HepG2 (cell line): ENCODE results near the gene POPDC2.

Experiments used
- ATF7-NPFF ChIP-seq: sonication (generic); formaldehyde crosslinking; IDR thresholded peaks from 2 replicates; pipeline ENCODE4 v1.8.1; 2023; ENCODE audit warnings: mild to moderate bottlenecking, low read depth, missing genetic modification reagents, moderate library complexity
- FOXJ3 ChIP-seq: sonication (generic); formaldehyde crosslinking; IDR thresholded peaks from 2 replicates; pipeline ENCODE4 v1.4.0; 2020; ENCODE audit warnings: missing genetic modification reagents, mild to moderate bottlenecking, borderline replicate concordance
- KMT2B ChIP-seq: IDR thresholded peaks from 2 replicates; pipeline ENCODE4 v1.6.1; 2016; ENCODE audit warnings: missing genetic modification reagents, missing compliant biosample characterization
- YY1 ChIP-seq: IDR thresholded peaks from 2 replicates; pipeline ENCODE4 v1.6.1; 2011; ENCODE audit warnings: low read length, low read depth, moderate library complexity, mild to moderate bottlenecking; ENCODE audit not compliant: insufficient read depth, insufficient replicate concordance
- ZNF558 ChIP-seq: sonication (generic); formaldehyde crosslinking; IDR thresholded peaks from 2 replicates; pipeline ENCODE4 v1.9.0; 2022; ENCODE audit warnings: mild to moderate bottlenecking, missing genetic modification reagents, borderline replicate concordance
- ZNF598 ChIP-seq: sonication (generic); formaldehyde crosslinking; IDR thresholded peaks from 2 replicates; pipeline ENCODE4 v1.5.1; 2020; ENCODE audit warnings: mild to moderate bottlenecking, missing genetic modification reagents, borderline replicate concordance
- TF ChIP-seq, protein P1 (sequence below): sonication (generic); formaldehyde crosslinking; IDR thresholded peaks from 2 replicates; pipeline ENCODE4 v1.5.0; 2020; ENCODE audit warnings: mild to moderate bottlenecking, missing genetic modification reagents, moderate library complexity
- TF ChIP-seq, protein P2 (sequence below): sonication (generic); formaldehyde crosslinking; IDR thresholded peaks from 2 replicates; pipeline ENCODE4 v1.4.0; 2020; ENCODE audit warnings: low read depth, mild to moderate bottlenecking, missing genetic modification reagents

DNA sequence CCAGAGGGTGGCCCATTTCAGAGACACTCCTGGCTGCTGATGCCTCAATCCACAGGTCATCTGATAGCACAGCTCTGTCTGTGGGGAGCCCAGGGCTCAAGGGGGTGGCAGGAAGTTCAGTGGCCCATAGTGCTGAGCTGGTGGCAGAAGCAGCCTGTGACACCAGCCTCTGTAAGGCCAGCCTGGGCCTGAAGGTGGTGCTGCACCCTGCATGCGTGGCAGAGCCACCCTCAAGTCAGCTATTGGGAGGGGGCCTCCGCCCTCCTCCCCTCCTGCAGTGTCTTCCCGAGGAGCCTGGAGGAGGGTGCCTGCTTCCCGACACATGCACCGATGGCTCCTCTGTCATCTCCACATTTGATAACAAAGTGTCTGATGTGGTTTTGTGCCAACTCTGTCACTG, 59.7 kb downstream of the POPDC2 start:
- TF ChIP-seq, protein P1, sequence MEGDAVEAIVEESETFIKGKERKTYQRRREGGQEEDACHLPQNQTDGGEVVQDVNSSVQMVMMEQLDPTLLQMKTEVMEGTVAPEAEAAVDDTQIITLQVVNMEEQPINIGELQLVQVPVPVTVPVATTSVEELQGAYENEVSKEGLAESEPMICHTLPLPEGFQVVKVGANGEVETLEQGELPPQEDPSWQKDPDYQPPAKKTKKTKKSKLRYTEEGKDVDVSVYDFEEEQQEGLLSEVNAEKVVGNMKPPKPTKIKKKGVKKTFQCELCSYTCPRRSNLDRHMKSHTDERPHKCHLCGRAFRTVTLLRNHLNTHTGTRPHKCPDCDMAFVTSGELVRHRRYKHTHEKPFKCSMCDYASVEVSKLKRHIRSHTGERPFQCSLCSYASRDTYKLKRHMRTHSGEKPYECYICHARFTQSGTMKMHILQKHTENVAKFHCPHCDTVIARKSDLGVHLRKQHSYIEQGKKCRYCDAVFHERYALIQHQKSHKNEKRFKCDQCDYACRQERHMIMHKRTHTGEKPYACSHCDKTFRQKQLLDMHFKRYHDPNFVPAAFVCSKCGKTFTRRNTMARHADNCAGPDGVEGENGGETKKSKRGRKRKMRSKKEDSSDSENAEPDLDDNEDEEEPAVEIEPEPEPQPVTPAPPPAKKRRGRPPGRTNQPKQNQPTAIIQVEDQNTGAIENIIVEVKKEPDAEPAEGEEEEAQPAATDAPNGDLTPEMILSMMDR (CRISPR knock-in tag) = peak; percentile 72
- TF ChIP-seq FOXJ3 = no peak
- TF ChIP-seq, protein P2, sequence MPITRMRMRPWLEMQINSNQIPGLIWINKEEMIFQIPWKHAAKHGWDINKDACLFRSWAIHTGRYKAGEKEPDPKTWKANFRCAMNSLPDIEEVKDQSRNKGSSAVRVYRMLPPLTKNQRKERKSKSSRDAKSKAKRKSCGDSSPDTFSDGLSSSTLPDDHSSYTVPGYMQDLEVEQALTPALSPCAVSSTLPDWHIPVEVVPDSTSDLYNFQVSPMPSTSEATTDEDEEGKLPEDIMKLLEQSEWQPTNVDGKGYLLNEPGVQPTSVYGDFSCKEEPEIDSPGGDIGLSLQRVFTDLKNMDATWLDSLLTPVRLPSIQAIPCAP (CRISPR knock-in tag) = no peak
- TF ChIP-seq KMT2B (CRISPR knock-in tag) = no peak
- TF ChIP-seq YY1 = no peak
- TF ChIP-seq ATF7-NPFF (CRISPR knock-in tag) = no peak
- TF ChIP-seq ZNF598 (CRISPR knock-in tag) = no peak
- TF ChIP-seq ZNF558 (CRISPR knock-in tag) = no peak
